HEK293 (cell line): ENCODE data around the gene PTGFRN.

Source experiments
- ZBTB6 ChIP-seq: fragments of 450-650 bp; formaldehyde crosslinking; IDR thresholded peaks from 2 replicates; pipeline ENCODE4 v1.5.1; 2017; ENCODE audit warnings: missing biosample characterization, missing genetic modification characterization
- ZNF175 ChIP-seq: fragments of 450-650 bp; formaldehyde crosslinking; IDR thresholded peaks from 2 replicates; pipeline ENCODE4 v1.5.1; 2016; ENCODE audit warnings: missing biosample characterization, missing genetic modification characterization

- TF ChIP-seq ZBTB6 (tag by site-specific recombination) (no peak), ZNF175 (tag by site-specific recombination) (no peak)
Measured at GRCh38 chr1:116908820-116909511, 750 bp upstream of the PTGFRN start.
